ENCODE measurements around the gene SMAD4. TPM values are rescaled to one million over a fixed set of nuclear protein-coding genes. Genes with fewer than 3 reads are reported as not detected.

The SMAD4 gene
- total and polyA plus RNA-seq, 2 experiments from 2014 or later = 64.4 to 116 TPM

DNA sequence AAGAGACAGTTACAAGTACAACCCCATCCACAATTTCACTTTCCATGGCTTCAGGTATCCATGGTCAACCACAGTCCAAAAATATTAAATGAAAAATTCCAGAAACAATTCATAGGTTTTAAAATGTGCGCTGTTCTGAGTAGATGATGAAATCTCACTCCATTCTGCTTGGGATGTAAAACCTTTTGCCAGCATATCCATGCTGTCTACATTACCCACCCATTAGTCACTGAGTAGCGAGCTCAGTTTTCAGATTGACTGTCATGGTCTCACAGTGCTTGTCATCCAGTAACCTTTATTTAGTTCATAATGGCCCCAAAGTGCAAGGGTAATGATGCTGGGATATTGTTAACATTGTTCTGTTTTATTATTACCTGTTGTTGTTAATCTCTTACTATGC, 40.5 kb downstream of the SMAD4 start:
- H3K79me2 ChIP-seq = peaks cover 75% of the 10 kb centered on the region
- H2AFZ ChIP-seq = no peak overlapping the region
- no peaks in the 10 kb centered on the region for H3K4me1 ChIP-seq (ENCODE audit: insufficient read depth)
- no peaks in the 10 kb centered on the region for H3K27me3 ChIP-seq
- H3K9me2 ChIP-seq (replicated peaks; ENCODE audit: insufficient read depth) = no peaks in the 10 kb centered on the region
- 88% methylated on average over 2 of the region's 2 CpGs for WGBS (ENCODE audit: low lambda C conversion rate, missing lambda C conversion rate)
- no peak overlapping the region for H3K4me2 ChIP-seq
- TF ChIP-seq, protein P1, sequence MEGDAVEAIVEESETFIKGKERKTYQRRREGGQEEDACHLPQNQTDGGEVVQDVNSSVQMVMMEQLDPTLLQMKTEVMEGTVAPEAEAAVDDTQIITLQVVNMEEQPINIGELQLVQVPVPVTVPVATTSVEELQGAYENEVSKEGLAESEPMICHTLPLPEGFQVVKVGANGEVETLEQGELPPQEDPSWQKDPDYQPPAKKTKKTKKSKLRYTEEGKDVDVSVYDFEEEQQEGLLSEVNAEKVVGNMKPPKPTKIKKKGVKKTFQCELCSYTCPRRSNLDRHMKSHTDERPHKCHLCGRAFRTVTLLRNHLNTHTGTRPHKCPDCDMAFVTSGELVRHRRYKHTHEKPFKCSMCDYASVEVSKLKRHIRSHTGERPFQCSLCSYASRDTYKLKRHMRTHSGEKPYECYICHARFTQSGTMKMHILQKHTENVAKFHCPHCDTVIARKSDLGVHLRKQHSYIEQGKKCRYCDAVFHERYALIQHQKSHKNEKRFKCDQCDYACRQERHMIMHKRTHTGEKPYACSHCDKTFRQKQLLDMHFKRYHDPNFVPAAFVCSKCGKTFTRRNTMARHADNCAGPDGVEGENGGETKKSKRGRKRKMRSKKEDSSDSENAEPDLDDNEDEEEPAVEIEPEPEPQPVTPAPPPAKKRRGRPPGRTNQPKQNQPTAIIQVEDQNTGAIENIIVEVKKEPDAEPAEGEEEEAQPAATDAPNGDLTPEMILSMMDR (IDR thresholded peaks at IDR 0.05; ENCODE audit: poor library complexity) = no peak
- H4K20me1 ChIP-seq (ENCODE audit: insufficient read depth, poor library complexity, severe bottlenecking) = no peaks in the 10 kb centered on the region
- DNase-seq (ENCODE audit: low spot score) = no peak
- no peaks in the 10 kb centered on the region for H3K9me3 ChIP-seq (ENCODE audit: low read depth)
- H3K36me3 ChIP-seq (replicated peaks; ENCODE audit: insufficient read depth, low read depth) = no peaks in the 10 kb centered on the region
- H3K4me3 ChIP-seq = no peak overlapping the region
- H3K27ac ChIP-seq = no peak overlapping the region

- no peak for DNase-seq (ENCODE audit: low spot score)
- H2AFZ ChIP-seq = no peak overlapping the region
- no peaks in the 10 kb centered on the region for H3K9me3 ChIP-seq (ENCODE audit: low read depth)
- no peak overlapping the region for H3K4me3 ChIP-seq
- no peaks in the 10 kb centered on the region for H4K20me1 ChIP-seq (ENCODE audit: insufficient read depth, poor library complexity, severe bottlenecking)
- peaks cover 71% of the 10 kb centered on the region for H3K79me2 ChIP-seq
- 98% methylated on average over 6 of the region's 6 CpGs for WGBS (ENCODE audit: low lambda C conversion rate, missing lambda C conversion rate)
- no peaks in the 10 kb centered on the region for H3K36me3 ChIP-seq (replicated peaks; ENCODE audit: insufficient read depth, low read depth)
- no peaks in the 10 kb centered on the region for H3K4me1 ChIP-seq (ENCODE audit: insufficient read depth)
- H3K9me2 ChIP-seq (replicated peaks; ENCODE audit: insufficient read depth) = no peaks in the 10 kb centered on the region
- H3K27me3 ChIP-seq = no peaks in the 10 kb centered on the region
- TF ChIP-seq, protein P1 (IDR thresholded peaks at IDR 0.05; ENCODE audit: poor library complexity) = no peak
- TF ChIP-seq EZH2phosphoT487 (IDR thresholded peaks at IDR 0.05; ENCODE audit: low read depth, severe bottlenecking, unreplicated experiment) = no peak
- no peak for TF ChIP-seq EZH2 (IDR thresholded peaks at IDR 0.05; ENCODE audit: borderline replicate concordance)
- no peak overlapping the region for H3K4me2 ChIP-seq
- H3K27ac ChIP-seq = no peak overlapping the region
These were observed 42.7 kb downstream of the SMAD4 start for GRCh38 chr18:51072586-51073313.

- no peaks in the 10 kb centered on the region for H4K20me1 ChIP-seq (ENCODE audit: insufficient read depth, poor library complexity, severe bottlenecking)
- no peak for TF ChIP-seq EZH2phosphoT487 (IDR thresholded peaks at IDR 0.05; ENCODE audit: low read depth, severe bottlenecking, unreplicated experiment)
- TF ChIP-seq, protein P1 (IDR thresholded peaks at IDR 0.05; ENCODE audit: poor library complexity) = no peak
- no peak for TF ChIP-seq EZH2 (IDR thresholded peaks at IDR 0.05; ENCODE audit: borderline replicate concordance)
- H3K27ac ChIP-seq = no peak overlapping the region
- no peak overlapping the region for H2AFZ ChIP-seq
- H3K4me1 ChIP-seq (ENCODE audit: insufficient read depth) = no peaks in the 10 kb centered on the region
- no peak for DNase-seq (ENCODE audit: low spot score)
- WGBS (ENCODE audit: low lambda C conversion rate, missing lambda C conversion rate) = 100% methylated on average over 1 of the region's 1 CpG
- no peaks in the 10 kb centered on the region for H3K27me3 ChIP-seq
- no peaks in the 10 kb centered on the region for H3K9me3 ChIP-seq (ENCODE audit: low read depth)
- peaks cover 63% of the 10 kb centered on the region for H3K79me2 ChIP-seq
- H3K4me3 ChIP-seq = no peak overlapping the region
- H3K9me2 ChIP-seq (replicated peaks; ENCODE audit: insufficient read depth) = no peaks in the 10 kb centered on the region
- H3K36me3 ChIP-seq (replicated peaks; ENCODE audit: insufficient read depth, low read depth) = no peaks in the 10 kb centered on the region
- no peak overlapping the region for H3K4me2 ChIP-seq
These were observed 44.6 kb downstream of the SMAD4 start for GRCh38 chr18:51074605-51075004.

All from hepatocyte (in vitro differentiated cells).